Measurements from ENCODE around the gene SLC1A2.

The SLC1A2 gene

GRCh38 chr11:35323076-35323868, 96.1 kb downstream of the SLC1A2 start:
- no peak for DNase-seq

GRCh38 chr11:35322318-35322979, 96.9 kb downstream of the SLC1A2 start:
- no peak for DNase-seq

DNA sequence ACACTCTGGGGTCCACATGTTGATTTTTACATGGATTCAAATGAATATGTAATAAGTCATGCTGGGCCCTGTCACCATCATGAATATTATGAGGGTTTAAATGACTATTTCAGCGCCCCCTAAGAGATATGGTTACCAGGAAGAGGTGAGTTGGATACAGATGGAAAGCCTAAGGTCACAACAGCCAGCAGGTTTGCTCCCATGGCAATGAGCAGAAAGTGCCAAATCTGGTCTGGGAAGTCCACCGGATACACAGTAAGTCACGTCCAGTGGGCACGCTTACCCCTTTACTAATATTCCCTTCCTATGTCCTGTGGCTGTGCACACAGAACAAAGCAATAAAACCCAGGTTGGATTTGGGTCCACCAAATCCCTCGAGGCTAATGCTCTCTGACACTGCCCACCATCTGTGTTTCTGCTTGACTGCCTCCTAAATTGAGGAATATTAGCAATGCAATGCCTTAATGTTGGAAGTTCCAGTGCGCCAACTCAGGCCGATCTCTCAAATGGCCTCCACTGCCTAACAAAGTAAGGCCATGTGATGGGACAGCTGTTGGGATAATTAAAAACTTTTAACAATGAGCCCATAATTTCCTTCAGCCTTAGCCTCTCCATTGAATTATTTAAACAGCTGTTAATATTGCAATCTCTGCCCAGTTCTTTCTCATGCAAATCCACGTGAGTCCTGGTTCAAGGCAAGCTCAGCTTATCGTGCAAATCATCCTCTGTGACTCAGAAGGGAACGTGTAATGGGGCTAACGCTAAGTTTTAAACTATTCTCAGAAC, 97.6 kb downstream of the SLC1A2 start:
- no peak for DNase-seq

DNA sequence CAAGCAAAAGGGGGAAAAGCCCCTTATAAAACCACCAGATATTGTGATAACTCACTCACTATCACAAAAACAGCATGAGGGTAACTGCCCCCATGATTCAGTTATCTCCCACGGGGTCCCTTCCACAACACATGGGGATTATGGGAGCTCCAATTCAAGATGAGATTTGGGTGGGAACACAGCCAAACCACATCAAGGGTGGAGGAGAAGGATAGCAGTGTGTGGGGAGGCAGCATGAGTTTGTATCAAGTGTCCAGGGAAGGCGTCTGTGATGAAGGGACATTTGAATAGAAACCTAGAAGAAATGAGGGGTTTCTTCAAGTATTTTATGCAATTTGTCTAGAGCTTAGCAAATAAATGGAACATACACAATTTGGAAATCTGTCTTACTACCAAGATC, 98.2 kb downstream of the SLC1A2 start:
- DNase-seq = no peak

DNA sequence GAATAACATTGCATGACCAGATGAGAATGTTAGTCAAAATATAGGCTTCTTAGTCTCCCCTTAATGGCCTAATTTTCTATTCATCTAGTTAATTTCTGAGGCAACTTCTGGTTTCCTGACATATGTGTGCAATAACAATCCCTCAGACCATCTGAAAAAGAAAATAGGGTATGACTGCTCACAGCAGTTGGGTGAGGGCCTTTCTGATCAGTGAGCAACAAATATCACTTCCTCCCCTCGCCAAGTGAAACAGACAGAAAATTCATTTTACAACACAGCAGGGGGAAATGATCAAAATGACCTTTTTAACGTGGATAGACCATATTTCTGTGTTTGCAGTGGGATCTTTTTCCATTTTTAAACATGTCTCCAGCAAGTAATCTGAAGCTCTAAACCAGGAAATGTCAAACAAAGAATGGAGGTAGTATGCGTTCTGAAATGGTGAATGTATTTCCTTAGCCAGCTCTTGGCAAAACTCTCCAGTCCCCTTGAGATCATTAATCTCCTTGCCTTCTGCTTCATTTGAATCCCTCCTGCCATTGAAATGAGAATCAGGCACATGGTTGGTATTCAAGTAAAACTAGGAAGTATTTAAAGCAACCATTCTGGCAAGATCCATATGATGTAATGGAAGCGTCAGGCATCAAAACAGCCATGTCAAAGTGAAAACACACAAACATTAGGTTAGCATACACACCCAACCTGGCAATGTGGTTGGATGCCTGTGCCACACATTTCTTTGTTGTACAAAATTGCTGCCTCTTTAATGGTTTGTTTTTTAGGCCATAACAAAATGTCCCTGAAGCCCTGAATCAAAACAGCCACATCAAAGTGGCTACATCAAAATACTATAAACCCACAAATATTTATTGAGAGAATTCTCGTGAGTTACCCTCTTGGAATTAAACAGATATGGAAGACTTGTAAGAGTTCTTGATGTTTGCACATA, 100.1 kb downstream of the SLC1A2 start:
- no peak for DNase-seq

DNA sequence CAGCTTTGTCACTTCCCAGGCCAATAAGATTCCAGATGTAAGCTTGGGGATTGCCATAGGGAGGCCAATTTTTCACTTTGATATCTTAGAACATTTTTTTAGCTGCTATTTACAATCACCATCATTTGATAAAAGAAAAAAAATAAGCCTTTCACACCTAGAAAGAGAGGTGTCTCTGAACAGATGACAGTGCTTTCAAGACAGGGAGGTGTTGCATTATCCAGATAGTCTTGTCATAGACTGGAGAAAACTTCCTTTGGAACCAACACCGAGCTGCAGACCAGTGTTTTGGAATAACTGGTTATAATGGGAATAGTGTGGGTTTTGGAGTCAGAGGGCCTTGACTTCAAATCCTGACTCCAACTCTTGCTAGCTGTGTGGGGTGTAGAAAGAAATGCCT, 101.0 kb downstream of the SLC1A2 start:
- DNase-seq = no peak

- no peak for DNase-seq
Measured at GRCh38 chr11:35317253-35317652, 102.1 kb downstream of the SLC1A2 start.

DNA sequence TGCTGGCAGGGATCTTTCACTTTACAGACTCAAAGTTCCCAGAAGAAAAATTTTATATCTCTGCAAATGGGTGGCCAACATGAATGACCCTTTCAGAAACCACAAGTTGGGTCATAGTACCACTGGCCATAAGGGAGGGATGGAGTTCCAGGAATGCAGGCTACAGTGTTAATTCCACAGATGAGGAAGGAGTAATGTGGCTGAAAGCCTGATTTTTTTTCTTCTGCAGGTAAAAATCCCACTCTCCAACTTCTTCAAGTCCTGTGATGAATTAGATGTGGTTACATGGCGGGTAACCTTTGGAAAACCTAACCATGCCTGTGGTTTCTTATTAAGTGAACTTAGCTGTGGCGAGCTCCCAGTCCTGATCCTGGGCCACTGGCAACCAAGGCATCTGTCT, 103.2 kb downstream of the SLC1A2 start:
- no peak for DNase-seq

GRCh38 chr11:35313760-35314153, 105.6 kb downstream of the SLC1A2 start:
- DNase-seq = no peak

DNA sequence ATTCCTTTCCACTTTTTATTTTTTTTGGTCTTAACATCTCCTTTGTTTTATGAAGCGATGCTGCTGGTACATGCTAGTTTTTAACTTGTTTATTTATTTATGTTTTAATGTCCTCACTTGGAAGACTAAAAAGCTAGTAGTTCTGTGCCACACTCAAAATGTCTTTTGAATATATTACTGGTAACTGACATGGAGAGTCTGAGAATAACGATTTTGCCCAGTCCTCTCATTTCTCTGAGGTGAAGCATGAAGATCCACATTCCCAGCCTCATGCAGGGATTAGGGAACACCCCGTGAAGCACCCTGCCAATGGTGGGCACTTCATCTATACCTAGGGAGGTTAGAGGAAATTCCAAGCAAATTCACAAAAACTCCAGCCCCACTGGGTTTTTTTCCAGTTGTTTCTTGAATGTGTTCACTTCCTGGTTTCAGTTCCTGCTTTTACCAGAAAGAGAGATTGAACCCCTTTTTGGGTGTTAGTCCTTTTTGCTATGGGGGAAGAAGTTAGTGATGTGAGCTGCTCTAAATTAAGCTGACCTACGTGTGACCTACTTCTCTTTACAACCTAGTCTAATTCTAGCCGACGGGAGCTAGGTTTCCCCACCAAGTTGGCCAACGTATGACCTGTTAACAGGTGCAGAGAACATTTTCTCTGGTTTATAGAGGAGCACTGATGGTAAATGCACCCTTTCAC, 106.1 kb downstream of the SLC1A2 start:
- DNase-seq = no peak

GRCh38 chr11:35311331-35311730, 108.0 kb downstream of the SLC1A2 start:
- DNase-seq = no peak

DNA sequence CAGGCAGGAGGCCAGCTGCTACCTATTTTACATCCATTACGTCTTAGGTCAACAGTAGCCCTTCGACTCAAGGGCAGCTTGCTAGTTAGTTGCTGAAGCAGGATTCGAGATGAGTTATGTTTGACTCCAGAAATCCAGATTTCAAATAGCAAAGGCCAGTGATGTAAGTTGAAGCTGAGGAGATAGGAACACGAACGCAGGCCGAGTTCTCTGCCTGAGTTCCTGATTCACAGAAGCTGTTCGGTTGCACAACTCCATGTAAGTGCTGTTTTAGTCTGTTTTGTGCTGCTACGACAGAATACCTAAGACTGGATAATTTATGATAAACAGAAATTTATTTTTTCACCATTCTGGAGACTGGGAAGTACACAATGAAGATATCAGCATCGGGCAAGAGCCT, 111.2 kb downstream of the SLC1A2 start:
- no peak for DNase-seq

DNA sequence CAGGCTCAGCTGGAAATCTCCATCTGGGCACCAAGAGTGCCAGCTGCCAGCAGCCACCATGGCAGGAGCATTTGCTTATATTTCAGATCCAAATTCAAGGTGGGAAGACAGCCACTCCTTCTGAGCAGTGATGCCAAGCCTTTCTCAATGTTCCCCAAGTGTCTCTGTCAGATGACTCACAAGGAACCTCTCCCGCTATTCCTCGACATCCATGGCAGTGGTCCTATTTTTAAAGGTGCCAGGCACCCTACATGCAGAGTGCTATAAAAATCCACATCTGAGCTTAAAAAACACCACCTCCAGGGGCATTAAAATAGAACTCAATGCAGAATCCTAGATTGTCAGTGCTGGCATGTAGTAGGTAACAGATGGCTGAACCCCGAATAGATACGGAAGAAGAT, 112.1 kb downstream of the SLC1A2 start:
- no peak for DNase-seq

DNA sequence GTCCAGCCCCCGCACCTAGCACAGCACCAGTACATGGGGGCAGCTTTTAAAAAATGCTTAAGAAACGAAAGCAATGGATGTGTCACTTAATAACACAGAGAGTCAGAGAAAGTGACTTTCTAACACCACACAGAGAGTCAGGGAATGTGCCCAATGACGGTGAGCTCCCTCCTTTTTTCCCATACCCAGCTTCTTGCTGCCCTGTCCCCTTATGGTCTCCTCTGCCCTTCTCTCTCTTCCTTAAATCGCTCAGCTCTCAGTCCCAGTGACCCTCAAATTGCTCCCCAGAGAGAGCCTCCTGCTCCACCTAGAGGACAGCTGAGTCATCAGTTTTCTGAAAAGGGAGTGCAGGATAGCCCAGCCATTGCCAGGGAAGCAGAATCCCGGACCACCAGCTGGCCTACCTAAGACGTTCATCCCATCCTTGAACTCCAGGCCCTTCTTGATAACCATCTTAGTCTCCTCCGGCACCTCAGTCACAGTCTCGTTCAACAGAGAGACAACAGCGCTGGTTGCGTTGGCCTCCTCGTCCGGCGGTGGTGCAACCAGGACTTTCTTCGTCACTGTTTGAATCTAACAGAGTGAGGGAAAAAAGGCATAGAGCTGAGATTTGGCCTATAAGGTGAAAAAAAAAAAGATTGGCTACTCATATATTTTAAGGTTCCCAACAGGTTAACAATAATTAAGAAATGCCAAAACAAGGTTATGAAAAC, 113.5 kb downstream of the SLC1A2 start:
- DNase-seq = peak; percentile 7

GRCh38 chr11:35304900-35305460, 114.4 kb downstream of the SLC1A2 start:
- DNase-seq = no peak

GRCh38 chr11:35304386-35304775, 115.0 kb downstream of the SLC1A2 start:
- peak; percentile 10 for DNase-seq

DNA sequence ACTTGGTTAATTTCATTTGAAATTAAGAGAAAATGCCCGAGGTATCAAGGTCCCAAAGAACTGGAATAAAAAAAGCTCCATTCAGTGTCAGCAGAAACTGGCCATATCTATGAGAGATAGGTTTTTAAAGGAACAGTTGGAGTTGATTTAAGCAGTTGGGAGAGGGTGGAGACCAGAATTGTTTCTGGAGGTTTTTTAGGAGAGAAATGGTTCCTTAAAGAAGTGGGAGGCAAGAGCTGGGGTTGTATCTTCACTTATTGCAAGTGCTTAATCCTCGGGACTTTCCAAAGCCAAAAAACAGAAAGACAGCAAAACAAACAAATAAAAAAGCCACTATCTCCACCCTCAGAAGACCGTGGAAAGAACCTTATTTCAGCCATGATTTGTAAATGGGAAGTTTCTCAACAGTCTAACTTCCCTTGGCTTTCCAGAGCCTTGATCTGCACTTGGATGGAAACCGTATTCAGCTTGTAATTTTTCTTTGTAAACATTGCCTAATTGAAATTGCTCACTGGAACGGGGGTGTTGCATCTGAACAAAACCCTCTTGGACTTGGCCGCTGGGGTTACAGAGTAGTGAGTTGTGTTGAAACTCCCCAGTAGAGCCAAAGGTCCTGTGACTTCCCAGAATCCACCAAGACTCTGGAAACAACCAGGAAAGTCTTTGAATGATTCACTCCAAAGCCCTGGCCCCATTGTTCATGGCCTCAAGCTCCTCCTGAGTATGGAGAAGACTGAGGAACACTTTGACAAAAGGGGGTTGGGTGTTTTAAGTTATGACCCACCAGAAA, 115.6 kb downstream of the SLC1A2 start:
- DNase-seq = no peak

DNA sequence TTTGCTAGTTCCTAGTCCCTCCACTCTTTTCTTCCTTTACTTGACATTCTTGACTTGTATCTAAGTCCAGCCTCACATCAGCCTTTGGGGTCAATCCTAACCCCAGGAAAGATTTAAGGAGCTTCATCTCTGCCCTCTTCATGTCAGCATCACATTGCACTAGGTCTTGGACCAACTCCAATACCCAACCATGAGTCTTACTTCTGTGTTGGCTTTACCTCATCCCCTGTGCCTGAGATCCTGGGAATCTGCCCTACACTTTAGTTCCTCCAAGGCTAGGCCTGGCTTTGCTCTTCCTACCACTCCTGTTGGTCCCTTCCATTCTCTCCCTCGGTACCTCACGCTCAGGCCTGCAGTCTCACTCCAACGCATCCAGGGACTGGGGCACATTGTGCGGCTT, 117.0 kb downstream of the SLC1A2 start:
- no peak for DNase-seq

GRCh38 chr11:35298369-35298768, 121.0 kb downstream of the SLC1A2 start:
- DNase-seq = no peak

GRCh38 chr11:35295751-35296150, 123.6 kb downstream of the SLC1A2 start:
- no peak for DNase-seq
